ENCODE measurements around the gene ATP6V1D.

DNA sequence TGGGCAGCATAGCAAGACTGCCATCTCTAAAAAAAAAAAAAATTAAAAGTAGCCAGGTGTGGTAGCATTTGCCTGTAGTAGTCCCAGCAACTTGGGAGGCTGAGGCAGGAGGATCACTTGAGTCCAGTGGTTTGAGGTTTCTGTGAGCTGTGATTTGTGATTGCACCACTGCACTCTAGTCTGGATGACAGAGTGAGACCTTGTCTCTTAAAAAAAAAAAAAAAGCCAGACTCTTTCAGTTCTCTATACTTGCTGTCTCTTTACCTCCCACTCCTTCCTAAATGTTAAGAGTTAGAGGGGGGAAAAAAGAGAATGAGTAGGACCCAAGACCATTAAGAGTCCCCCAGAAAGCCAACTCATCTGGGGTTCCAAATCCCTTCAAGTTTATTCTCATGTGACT, 18.3 kb upstream of the ATP6V1D start:
- TF ChIP-seq, protein P1, sequence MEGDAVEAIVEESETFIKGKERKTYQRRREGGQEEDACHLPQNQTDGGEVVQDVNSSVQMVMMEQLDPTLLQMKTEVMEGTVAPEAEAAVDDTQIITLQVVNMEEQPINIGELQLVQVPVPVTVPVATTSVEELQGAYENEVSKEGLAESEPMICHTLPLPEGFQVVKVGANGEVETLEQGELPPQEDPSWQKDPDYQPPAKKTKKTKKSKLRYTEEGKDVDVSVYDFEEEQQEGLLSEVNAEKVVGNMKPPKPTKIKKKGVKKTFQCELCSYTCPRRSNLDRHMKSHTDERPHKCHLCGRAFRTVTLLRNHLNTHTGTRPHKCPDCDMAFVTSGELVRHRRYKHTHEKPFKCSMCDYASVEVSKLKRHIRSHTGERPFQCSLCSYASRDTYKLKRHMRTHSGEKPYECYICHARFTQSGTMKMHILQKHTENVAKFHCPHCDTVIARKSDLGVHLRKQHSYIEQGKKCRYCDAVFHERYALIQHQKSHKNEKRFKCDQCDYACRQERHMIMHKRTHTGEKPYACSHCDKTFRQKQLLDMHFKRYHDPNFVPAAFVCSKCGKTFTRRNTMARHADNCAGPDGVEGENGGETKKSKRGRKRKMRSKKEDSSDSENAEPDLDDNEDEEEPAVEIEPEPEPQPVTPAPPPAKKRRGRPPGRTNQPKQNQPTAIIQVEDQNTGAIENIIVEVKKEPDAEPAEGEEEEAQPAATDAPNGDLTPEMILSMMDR (IDR thresholded peaks at IDR 0.05) = no peak
- no peak for TF ChIP-seq POLR2A (IDR thresholded peaks at IDR 0.05)
